GM23338 (cell line): Measurements from ENCODE around the gene SLC35A5. TPM values are rescaled to one million over a fixed set of nuclear protein-coding genes. Genes with fewer than 3 reads are reported as not detected.

Experiments used
- ATAC-seq: fragments of 200-7000 bp; cut with Tn5 transposase; 3 replicates; pipeline ENCODE4 v1.9.1; 2020
- DNase-seq: peaks from one replicate; pipeline ENCODE4 v3.0.0-alpha.2; 2015; ENCODE audit warnings: low spot score
- H2AFZ ChIP-seq: fragments of 200-600 bp; sonication (generic); 2 replicates; pipeline ENCODE4 v1.8.0; 2016; ENCODE audit warnings: antibody characterized with exemption, mild to moderate bottlenecking, moderate library complexity
- H3F3A ChIP-seq: fragments of 200-600 bp; sonication (generic); replicated peaks from 2 replicates; pipeline ENCODE4 v1.8.0; 2017; ENCODE audit warnings: antibody characterized with exemption, mixed run types, low read depth
- H3K27ac ChIP-seq: fragments of 200-600 bp; sonication (generic); 2 replicates; pipeline ENCODE4 v1.6.1; 2016; ENCODE audit warnings: low read depth
- H3K27me3 ChIP-seq: fragments of 200-600 bp; sonication (generic); 2 replicates; pipeline ENCODE4 v1.8.0; 2016; ENCODE audit warnings: mild to moderate bottlenecking, mixed run types, moderate library complexity; ENCODE audit not compliant: insufficient read depth
- H3K36me3 ChIP-seq: fragments of 200-600 bp; sonication (generic); 2 replicates; pipeline ENCODE4 v1.8.0; 2016; ENCODE audit warnings: mild to moderate bottlenecking; ENCODE audit not compliant: insufficient read depth
- H3K4me1 ChIP-seq: fragments of 200-600 bp; sonication (generic); 2 replicates; pipeline ENCODE4 v1.8.0; 2016; ENCODE audit warnings: mild to moderate bottlenecking, moderate library complexity; ENCODE audit not compliant: insufficient read depth
- H3K4me2 ChIP-seq: fragments of 200-600 bp; sonication (generic); 2 replicates; pipeline ENCODE4 v1.7.1; 2017; ENCODE audit warnings: mixed run types
- H3K4me3 ChIP-seq: fragments of 200-600 bp; sonication (generic); 2 replicates; pipeline ENCODE4 v1.6.1; 2016; ENCODE audit warnings: mixed run types
- H3K79me2 ChIP-seq: fragments of 200-600 bp; sonication (generic); replicated peaks from 2 replicates; pipeline ENCODE4 v1.8.0; 2017; ENCODE audit warnings: mild to moderate bottlenecking; ENCODE audit not compliant: insufficient read depth
- H3K9me2 ChIP-seq: fragments of 200-600 bp; sonication (generic); 2 replicates; pipeline ENCODE4 v1.8.0; 2017; ENCODE audit not compliant: insufficient read depth
- H4K20me1 ChIP-seq: fragments of 200-600 bp; sonication (generic); replicated peaks from 2 replicates; pipeline ENCODE4 v1.8.0; 2017; ENCODE audit warnings: mild to moderate bottlenecking; ENCODE audit not compliant: insufficient read depth
- H3K27ac Mint-ChIP-seq: 2 replicates; pipeline ENCODE4 v1.8.0; 2020; ENCODE audit warnings: inconsistent platforms, mild to moderate bottlenecking, moderate library complexity, mixed read lengths
- H3K27me3 Mint-ChIP-seq: 3 replicates; pipeline ENCODE4 v1.8.0; 2022; ENCODE audit warnings: low read depth, mild to moderate bottlenecking, moderate library complexity, mixed read lengths, inconsistent platforms; ENCODE audit not compliant: insufficient read depth, poor library complexity
- H3K36me3 Mint-ChIP-seq: 3 replicates; pipeline ENCODE4 v1.8.0; 2021; ENCODE audit warnings: low read depth, mild to moderate bottlenecking, inconsistent platforms, moderate library complexity, mixed read lengths
- H3K4me1 Mint-ChIP-seq: 3 replicates; pipeline ENCODE4 v1.8.0; 2020; ENCODE audit warnings: mild to moderate bottlenecking, inconsistent platforms, mixed read lengths
- H3K4me3 Mint-ChIP-seq: 3 replicates; pipeline ENCODE4 v1.8.0; 2021; ENCODE audit warnings: moderate library complexity, mild to moderate bottlenecking, inconsistent platforms, mixed read lengths
- H3K9me3 Mint-ChIP-seq: 3 replicates; pipeline ENCODE4 v1.8.0; 2020; ENCODE audit warnings: moderate library complexity, mild to moderate bottlenecking, inconsistent platforms, mixed read lengths
- CREB1 ChIP-seq: fragments of 250-450 bp; sonication (Bioruptor Pico); IDR thresholded peaks from 2 replicates; pipeline ENCODE4 v1.5.0; 2020; ENCODE audit warnings: low read depth, mild to moderate bottlenecking, moderate library complexity
- CTCF ChIP-seq, 2 experiments: fragments of 200-600 bp in 1 of 2; sonication (generic) in 1 of 2; conservative IDR thresholded peaks; 2 replicates each; pipeline versions ENCODE4 v1.5.1 to v1.6.1; 2016 to 2017; ENCODE audit warnings: antibody characterized with exemption in 2 of 2, low read depth in 2 of 2, mild to moderate bottlenecking in 2 of 2, moderate library complexity in 1 of 2
- EZH2 ChIP-seq: fragments of 200-600 bp; sonication (generic); IDR thresholded peaks from one replicate; pipeline ENCODE4 v1.8.0; 2017; ENCODE audit warnings: antibody characterized with exemption, mild to moderate bottlenecking, low read depth; ENCODE audit not compliant: unreplicated experiment
- EZH2phosphoT487 ChIP-seq: fragments of 200-600 bp; sonication (generic); IDR thresholded peaks from one replicate; pipeline ENCODE4 v1.8.1; 2018; ENCODE audit warnings: antibody characterized with exemption; ENCODE audit not compliant: unreplicated experiment
- JUNB ChIP-seq: IDR thresholded peaks from one replicate; pipeline ENCODE4 v1.6.1; 2016; ENCODE audit warnings: antibody characterized with exemption; ENCODE audit not compliant: unreplicated experiment
- NANOG ChIP-seq: IDR thresholded peaks from 2 replicates; pipeline ENCODE4 v1.6.1; 2016; ENCODE audit warnings: antibody characterized with exemption, borderline replicate concordance
- POLR2AphosphoS5 ChIP-seq: IDR thresholded peaks from 2 replicates; pipeline ENCODE4 v1.6.1; 2016; ENCODE audit warnings: antibody characterized with exemption, low read depth
- STAT1 ChIP-seq: IDR thresholded peaks from one replicate; pipeline ENCODE4 v1.6.1; 2016; ENCODE audit warnings: antibody characterized with exemption; ENCODE audit not compliant: unreplicated experiment
- ZNF114 ChIP-seq: fragments of 250-450 bp; sonication (Bioruptor Pico); IDR thresholded peaks from 2 replicates; pipeline ENCODE4 v1.5.0; 2020; ENCODE audit warnings: mild to moderate bottlenecking, moderate library complexity
- ZNF331 ChIP-seq: fragments of 250-450 bp; sonication (Bioruptor Pico); IDR thresholded peaks from 2 replicates; pipeline ENCODE4 v1.5.0; 2020; ENCODE audit warnings: low read depth, mild to moderate bottlenecking, moderate library complexity
- polyA plus RNA-seq: library from polyadenylated mRNA; unstranded; fragments of >200 nt; fragmentation: Nextera tagmentation; extraction: Ambion mirVana; gene quantifications from 2 replicates; pipeline ENCODE4 v1.2.1, GENCODE V29; 2016
- total RNA-seq: library from RNA; depleted of rRNA; stranded (reverse); fragments of >200 nt; shearing (Covaris generic); gene quantifications from 2 replicates; pipeline ENCODE4 v1.2.3, GENCODE V29; 2014
- TF ChIP-seq, protein P1 (sequence below): IDR thresholded peaks from one replicate; pipeline ENCODE4 v1.6.1; 2018; ENCODE audit warnings: antibody characterized with exemption; ENCODE audit not compliant: unreplicated experiment
- TF ChIP-seq, protein P2 (sequence below): IDR thresholded peaks from 2 replicates; pipeline ENCODE4 v1.6.1; 2016; ENCODE audit warnings: antibody characterized with exemption
- TF ChIP-seq, protein P3 (sequence below): fragments of 250-450 bp; sonication (Bioruptor Pico); IDR thresholded peaks from 2 replicates; pipeline ENCODE4 v1.5.0; 2020; ENCODE audit warnings: mild to moderate bottlenecking, moderate library complexity

Gene SLC35A5
- total and polyA plus RNA-seq, 2 experiments from 2014 or later = 19.9 to 40.4 TPM

DNA sequence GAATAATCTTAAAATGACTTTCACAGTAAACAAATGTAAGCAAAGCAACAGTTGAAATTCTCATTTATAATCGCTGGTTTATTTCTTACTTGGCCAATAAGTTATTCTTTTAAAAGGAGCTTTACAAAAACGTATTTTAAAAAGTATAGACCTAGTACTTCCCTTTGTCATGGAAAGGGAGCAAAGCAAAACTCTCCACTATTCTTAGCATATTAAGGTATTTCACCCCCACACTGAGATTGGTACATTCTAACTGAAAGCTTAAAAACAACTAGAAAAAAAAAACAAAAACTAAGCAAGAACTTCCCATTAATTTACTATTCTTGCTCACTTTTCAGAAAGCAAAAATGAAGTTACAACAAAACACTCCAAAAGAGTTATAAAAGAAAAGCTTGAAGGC, 1.5 kb upstream of the SLC35A5 start:
- DNase-seq (no peak), ATAC-seq (no peak)
- Histone ChIP-seq H3K79me2 (peaks cover 58% of the 10 kb centered on the region), H3K27me3 (no peaks in the 10 kb centered on the region), H3K27ac (peak overlapping the region; percentile 95; the same call in 1 of the 2 replicates), H2AFZ (no peak overlapping the region), H3K4me2 (peak overlapping the region; percentile 88), H4K20me1 (no peaks in the 10 kb centered on the region), H3K36me3 (0 out of 2 replicates have a peak, but pooled peaks cover 3% of the 10 kb centered on the region), H3K9me2 (no peaks in the 10 kb centered on the region), H3F3A (peaks cover 4% of the 10 kb centered on the region; the same call in 1 of the 2 replicates), H3K4me1 (peaks cover 33% of the 10 kb centered on the region), H3K4me3 (peak overlapping the region; percentile 65)
- TF ChIP-seq ZNF114 (no peak), STAT1 (no peak), NANOG (no peak), ZNF331 (no peak), CTCF (conservative IDR thresholded peaks at IDR 0.05; ENCODE audit: low read depth in 2 of 2) (no peak), EZH2phosphoT487 (no peak), POLR2AphosphoS5 (no peak), JUNB (no peak), EZH2 (no peak), CREB1 (CRISPR knock-in tag) (no peak)
- TF ChIP-seq, protein P1, sequence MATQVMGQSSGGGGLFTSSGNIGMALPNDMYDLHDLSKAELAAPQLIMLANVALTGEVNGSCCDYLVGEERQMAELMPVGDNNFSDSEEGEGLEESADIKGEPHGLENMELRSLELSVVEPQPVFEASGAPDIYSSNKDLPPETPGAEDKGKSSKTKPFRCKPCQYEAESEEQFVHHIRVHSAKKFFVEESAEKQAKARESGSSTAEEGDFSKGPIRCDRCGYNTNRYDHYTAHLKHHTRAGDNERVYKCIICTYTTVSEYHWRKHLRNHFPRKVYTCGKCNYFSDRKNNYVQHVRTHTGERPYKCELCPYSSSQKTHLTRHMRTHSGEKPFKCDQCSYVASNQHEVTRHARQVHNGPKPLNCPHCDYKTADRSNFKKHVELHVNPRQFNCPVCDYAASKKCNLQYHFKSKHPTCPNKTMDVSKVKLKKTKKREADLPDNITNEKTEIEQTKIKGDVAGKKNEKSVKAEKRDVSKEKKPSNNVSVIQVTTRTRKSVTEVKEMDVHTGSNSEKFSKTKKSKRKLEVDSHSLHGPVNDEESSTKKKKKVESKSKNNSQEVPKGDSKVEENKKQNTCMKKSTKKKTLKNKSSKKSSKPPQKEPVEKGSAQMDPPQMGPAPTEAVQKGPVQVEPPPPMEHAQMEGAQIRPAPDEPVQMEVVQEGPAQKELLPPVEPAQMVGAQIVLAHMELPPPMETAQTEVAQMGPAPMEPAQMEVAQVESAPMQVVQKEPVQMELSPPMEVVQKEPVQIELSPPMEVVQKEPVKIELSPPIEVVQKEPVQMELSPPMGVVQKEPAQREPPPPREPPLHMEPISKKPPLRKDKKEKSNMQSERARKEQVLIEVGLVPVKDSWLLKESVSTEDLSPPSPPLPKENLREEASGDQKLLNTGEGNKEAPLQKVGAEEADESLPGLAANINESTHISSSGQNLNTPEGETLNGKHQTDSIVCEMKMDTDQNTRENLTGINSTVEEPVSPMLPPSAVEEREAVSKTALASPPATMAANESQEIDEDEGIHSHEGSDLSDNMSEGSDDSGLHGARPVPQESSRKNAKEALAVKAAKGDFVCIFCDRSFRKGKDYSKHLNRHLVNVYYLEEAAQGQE = no peak
- TF ChIP-seq, protein P2, sequence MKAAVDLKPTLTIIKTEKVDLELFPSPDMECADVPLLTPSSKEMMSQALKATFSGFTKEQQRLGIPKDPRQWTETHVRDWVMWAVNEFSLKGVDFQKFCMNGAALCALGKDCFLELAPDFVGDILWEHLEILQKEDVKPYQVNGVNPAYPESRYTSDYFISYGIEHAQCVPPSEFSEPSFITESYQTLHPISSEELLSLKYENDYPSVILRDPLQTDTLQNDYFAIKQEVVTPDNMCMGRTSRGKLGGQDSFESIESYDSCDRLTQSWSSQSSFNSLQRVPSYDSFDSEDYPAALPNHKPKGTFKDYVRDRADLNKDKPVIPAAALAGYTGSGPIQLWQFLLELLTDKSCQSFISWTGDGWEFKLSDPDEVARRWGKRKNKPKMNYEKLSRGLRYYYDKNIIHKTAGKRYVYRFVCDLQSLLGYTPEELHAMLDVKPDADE = no peak
- TF ChIP-seq, protein P3, sequence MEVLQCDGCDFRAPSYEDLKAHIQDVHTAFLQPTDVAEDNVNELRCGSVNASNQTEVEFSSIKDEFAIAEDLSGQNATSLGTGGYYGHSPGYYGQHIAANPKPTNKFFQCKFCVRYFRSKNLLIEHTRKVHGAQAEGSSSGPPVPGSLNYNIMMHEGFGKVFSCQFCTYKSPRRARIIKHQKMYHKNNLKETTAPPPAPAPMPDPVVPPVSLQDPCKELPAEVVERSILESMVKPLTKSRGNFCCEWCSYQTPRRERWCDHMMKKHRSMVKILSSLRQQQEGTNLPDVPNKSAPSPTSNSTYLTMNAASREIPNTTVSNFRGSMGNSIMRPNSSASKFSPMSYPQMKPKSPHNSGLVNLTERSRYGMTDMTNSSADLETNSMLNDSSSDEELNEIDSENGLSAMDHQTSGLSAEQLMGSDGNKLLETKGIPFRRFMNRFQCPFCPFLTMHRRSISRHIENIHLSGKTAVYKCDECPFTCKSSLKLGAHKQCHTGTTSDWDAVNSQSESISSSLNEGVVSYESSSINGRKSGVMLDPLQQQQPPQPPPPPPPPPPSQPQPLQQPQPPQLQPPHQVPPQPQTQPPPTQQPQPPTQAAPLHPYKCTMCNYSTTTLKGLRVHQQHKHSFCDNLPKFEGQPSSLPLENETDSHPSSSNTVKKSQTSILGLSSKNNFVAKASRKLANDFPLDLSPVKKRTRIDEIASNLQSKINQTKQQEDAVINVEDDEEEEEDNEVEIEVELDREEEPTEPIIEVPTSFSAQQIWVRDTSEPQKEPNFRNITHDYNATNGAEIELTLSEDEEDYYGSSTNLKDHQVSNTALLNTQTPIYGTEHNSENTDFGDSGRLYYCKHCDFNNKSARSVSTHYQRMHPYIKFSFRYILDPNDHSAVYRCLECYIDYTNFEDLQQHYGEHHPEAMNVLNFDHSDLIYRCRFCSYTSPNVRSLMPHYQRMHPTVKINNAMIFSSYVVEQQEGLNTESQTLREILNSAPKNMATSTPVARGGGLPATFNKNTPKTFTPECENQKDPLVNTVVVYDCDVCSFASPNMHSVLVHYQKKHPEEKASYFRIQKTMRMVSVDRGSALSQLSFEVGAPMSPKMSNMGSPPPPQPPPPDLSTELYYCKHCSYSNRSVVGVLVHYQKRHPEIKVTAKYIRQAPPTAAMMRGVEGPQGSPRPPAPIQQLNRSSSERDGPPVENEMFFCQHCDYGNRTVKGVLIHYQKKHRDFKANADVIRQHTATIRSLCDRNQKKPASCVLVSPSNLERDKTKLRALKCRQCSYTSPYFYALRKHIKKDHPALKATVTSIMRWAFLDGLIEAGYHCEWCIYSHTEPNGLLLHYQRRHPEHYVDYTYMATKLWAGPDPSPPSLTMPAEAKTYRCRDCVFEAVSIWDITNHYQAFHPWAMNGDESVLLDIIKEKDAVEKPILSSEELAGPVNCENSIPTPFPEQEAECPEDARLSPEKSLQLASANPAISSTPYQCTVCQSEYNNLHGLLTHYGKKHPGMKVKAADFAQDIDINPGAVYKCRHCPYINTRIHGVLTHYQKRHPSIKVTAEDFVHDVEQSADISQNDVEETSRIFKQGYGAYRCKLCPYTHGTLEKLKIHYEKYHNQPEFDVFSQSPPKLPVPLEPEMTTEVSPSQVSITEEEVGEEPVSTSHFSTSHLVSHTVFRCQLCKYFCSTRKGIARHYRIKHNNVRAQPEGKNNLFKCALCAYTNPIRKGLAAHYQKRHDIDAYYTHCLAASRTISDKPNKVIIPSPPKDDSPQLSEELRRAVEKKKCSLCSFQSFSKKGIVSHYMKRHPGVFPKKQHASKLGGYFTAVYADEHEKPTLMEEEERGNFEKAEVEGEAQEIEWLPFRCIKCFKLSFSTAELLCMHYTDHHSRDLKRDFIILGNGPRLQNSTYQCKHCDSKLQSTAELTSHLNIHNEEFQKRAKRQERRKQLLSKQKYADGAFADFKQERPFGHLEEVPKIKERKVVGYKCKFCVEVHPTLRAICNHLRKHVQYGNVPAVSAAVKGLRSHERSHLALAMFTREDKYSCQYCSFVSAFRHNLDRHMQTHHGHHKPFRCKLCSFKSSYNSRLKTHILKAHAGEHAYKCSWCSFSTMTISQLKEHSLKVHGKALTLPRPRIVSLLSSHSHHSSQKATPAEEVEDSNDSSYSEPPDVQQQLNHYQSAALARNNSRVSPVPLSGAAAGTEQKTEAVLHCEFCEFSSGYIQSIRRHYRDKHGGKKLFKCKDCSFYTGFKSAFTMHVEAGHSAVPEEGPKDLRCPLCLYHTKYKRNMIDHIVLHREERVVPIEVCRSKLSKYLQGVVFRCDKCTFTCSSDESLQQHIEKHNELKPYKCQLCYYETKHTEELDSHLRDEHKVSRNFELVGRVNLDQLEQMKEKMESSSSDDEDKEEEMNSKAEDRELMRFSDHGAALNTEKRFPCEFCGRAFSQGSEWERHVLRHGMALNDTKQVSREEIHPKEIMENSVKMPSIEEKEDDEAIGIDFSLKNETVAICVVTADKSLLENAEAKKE (CRISPR knock-in tag) = no peak
- no peaks in the 10 kb centered on the region for H3K9me3 Mint-ChIP-seq
- H3K36me3 Mint-ChIP-seq = peaks cover 24% of the 10 kb centered on the region
- H3K27ac Mint-ChIP-seq = no peak overlapping the region
- H3K27me3 Mint-ChIP-seq = peaks cover 7% of the 10 kb centered on the region
- H3K4me1 Mint-ChIP-seq = peaks cover 31% of the 10 kb centered on the region
- H3K4me3 Mint-ChIP-seq = peak overlapping the region; percentile 96
